Stimulated activated CD4-positive, alpha-beta T cell treated with anti-CD3 and anti-CD28 coated beads, Interleukin-2, amount 100 ng/mL, for 4 hours (primary cell): ENCODE measurements around the gene PREX1.

Experiments
- DNase-seq: peaks from one replicate; pipeline ENCODE4 v3.0.0-alpha.2; 2020; ENCODE audit warnings: low read depth

The PREX1 gene

DNA sequence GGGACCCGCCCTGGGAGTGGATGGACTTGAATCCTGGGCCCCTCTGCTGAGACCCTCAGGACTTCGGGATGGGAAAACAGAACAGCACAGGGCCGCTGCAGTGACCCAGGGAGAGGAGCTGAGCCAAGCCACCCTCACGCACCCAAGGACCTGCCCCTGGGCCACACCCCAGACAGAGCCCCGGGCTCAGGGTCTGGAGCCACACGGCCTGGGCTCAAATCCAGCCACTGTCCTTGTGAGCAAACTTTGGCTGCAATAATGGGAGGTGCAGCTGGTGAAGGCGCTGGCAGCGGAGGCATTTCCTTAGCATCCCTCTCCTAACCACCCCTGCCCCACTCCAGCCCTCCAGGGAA, 207.7 kb downstream of the PREX1 start:
- DNase-seq, result no peak

DNA sequence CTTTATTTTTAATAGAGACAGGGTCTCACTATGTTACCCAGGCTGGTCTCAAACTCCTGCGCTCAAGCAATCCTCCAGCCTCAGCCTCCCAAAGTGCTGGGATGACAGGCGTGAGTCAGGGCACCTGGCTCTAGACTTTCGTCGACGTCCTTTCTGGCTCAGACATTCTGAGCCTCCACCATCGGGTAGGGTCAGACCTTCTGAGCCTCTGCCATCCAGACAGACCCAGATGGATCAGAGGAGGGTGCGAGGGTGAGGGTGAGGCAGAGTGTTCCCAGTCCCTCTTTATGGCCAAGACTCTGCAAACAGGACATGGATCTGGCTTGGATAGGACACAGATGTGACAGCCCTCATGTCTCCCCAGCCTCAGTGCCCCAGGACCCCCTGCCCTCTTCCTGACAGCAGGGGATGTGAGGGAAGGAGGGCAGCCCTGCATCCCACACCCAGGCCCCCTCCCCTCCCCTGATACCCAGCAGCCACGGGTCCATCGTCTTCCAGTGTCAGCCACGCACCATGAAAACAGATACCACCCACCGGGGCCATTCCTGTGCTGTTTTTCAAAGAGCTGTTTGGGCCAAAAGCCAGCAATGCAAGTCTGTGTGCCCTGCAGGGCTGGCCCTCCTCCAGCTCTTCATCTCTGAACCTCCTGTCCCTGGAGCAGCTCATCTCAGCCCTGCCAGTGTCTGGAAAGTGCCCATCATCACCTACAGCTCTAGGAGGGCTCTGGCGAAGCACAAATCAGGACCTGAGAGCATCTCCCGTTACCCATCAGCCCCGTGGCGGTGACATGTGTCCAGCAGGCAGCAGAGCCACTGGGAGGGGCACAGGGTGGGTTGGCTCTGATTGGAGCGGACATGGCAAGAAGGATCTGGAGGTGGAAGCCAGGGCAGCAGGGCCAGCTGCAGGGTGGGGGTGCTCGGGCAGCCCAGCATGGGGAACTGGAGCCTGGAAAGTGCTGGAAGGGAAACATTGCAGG, 208.4 kb downstream of the PREX1 start:
- no peak for DNase-seq

DNA sequence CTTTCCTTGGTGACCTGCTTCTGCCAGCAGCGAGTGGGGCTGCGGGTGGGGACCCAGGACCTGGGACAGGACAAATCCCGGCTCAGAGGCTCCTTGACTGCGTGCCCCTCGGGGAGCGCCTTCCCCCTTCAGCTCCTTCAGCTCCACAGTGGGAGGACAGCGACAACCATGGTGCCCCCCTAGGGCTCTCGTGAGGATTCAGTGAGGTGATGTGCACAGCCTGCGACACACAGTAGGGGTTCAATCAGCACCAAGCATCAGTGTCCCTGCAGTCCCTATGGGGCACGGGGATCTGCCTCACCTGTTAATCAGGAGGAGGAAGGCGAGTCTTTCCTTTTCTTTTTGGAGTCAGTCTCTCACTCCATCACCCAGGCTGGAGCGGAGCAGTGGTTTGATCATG, 209.2 kb downstream of the PREX1 start:
- no peak for DNase-seq

- no peak for DNase-seq
Measured at GRCh38 chr20:48618052-48618451, 209.7 kb downstream of the PREX1 start.

GRCh38 chr20:48617481-48617880, 210.3 kb downstream of the PREX1 start:
- DNase-seq, result no peak

- no peak for DNase-seq
Measured at GRCh38 chr20:48616481-48616880, 211.3 kb downstream of the PREX1 start.

DNA sequence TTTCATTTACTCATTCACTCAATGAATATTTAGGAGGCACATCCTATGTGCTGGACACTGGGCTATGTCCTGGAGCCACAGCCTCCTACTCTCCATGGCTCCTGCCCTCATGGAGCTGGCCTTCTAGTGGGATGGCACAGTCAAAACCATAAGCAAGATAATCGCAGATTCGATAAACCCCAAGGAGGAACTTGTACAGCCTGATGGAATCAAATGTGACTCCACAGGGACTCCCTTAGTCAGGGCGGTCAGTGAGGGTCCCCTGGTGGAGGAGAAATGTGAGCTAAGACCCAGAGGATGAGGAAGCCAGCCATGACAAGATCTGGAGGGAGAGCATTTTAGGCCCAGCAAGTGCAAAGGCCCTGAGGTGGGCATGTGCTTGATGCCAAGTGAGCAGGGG, 211.9 kb downstream of the PREX1 start:
- DNase-seq, result no peak

GRCh38 chr20:48614593-48615274, 213.1 kb downstream of the PREX1 start:
- DNase-seq, result no peak

- DNase-seq, result no peak
Measured at GRCh38 chr20:48613926-48614325, 213.9 kb downstream of the PREX1 start.

GRCh38 chr20:48612335-48612734, 215.5 kb downstream of the PREX1 start:
- DNase-seq, result no peak

- DNase-seq, result no peak
Measured at GRCh38 chr20:48610996-48611395, 216.8 kb downstream of the PREX1 start.

- no peak for DNase-seq
Measured at GRCh38 chr20:48609491-48609978, 218.3 kb downstream of the PREX1 start.

- no peak for DNase-seq
Measured at GRCh38 chr20:48608756-48609155, 219.0 kb downstream of the PREX1 start.

- DNase-seq, result no peak
Measured at GRCh38 chr20:48607544-48607865, 220.3 kb downstream of the PREX1 start.

DNA sequence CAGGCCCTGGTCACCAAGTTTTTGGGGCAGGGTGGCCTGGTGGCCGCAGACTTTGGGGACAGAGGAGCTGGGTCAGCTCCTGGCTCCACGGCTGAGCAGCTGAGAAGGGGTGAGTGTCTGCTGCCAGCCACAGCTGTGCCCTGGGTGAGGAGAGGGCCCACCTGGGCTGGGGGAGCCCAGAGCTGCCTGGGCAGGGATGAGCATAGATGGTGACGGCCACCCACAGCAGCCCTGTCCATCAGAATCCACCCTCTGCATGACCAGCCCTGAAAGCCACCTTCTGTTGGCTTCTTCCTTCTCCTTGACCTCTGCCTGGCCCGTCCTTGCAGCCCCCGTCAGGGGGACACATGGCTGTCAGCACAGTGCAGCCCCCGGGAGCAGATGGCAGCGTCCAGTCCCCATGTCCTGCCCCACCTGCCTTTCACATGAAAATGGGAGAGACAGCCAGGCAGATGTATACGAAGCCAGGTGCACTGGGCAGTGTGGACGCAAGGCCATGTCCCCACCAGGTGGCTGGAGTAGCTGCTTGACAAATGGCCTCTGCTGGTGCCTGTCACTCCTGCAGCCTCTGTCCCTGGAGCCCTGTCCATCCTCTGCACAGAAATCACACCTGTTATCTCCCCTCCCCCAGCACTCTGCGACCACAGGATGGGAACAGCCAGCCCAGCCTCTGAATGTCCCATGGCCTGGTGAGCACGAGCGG, 220.8 kb downstream of the PREX1 start:
- no peak for DNase-seq

DNA sequence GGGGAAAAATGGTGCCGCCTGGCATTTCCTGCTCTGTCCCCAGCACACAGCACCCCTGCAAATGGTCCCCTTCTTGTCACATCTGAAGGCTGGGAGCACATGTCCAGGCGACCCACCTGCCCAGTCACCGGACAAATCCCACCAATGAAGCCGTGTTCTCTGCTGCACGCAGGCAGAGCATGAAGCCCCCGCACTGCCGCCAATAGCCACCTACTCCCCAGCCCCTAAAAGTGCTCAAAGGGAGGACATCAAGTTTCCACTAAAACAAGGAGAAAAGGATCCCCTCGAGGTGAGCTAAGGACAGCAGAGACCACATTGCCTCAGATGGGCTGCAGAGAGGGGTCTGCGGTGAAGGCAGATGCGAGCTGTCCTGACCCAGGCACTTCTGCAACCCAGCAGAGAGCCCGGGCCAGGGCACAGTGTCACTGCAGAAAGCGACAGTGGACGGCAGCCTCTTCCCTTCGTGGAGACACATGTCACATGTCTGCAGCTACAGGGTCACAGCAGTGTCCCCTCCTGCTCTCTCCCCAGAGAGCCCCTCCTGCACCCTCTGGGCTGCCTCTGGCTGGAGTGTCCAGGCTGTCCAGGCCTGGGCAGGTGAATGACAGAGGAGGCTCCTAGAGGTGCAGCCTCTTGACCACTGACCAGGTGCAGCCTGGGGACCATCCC, 221.5 kb downstream of the PREX1 start:
- no peak for DNase-seq

DNA sequence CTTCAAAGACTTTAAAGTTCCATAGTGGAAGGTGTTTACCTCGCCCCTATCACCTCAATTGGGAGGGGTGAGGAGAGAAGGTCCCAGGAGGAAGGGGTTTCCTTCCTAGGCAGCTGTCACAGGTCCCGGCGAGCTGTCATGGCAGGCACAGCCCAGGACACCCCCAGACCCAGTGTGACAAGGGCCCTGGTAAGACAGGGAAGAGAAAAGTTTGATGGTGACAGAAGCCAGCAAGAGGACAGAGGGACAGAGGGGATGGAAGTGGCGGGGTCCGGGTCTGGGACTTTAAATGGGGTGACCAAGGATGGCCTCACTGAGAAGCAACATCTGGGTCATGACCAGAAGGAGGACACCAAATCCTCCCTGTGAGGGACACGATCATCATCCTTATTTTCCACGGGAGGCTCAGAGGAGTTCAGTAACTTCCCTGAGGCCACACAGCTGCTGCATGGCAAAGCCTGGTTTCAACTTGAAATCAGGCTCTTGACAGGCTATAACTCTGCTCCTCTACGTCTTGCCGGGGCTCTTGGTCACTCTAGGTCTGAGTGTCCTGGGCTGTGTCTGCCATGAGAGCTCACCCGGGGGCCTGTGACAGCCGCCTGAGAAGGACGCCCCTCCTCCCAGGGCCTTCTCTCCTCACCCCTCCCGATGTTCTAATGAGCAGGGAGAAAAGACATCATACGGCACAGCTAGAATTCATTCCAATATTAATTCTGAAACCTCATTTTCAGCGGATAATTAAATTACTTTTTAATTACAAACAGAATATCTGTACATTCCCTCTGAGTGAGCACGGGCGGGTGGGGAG, 222.2 kb downstream of the PREX1 start:
- DNase-seq, result no peak

GRCh38 chr20:48604936-48605335, 222.9 kb downstream of the PREX1 start:
- DNase-seq, result no peak

DNA sequence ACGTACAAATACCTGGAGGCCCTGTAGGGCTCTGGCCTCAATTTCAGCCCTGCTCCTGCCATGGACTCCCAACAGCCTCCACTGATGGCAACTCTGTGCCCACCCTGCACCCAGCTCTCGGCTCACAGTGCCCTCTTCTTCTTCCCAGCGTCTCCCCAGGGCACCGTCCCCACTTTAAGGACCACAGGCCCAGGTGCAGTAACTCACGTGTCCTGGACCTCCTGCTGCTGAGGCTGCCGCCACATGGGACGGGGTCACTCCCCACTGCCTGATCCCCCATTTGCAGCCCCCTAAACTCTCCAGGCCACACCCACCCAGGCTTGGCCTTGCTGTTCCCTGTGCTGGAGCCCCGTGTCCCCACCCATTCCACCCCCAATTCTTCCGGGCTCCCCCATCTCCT, 223.4 kb downstream of the PREX1 start:
- DNase-seq, result no peak

GRCh38 chr20:48603819-48604405, 223.9 kb downstream of the PREX1 start:
- DNase-seq, result no peak
